ENCODE measurements around the gene UVRAG. TPM values are rescaled to one million over a fixed set of nuclear protein-coding genes. Genes with fewer than 3 reads are reported as not detected.
"Not testable (repeated sequence)": the region's sequence is repeated elsewhere in the genome, so short reads cannot be mapped to it uniquely, and the experiment has no call there.

The UVRAG gene
- total RNA-seq, 1 donor = 28.2 TPM

- H2AFZ ChIP-seq (ENCODE audit: low read length) = no peak overlapping the region
Measured at GRCh38 chr11:76076749-76077148, 261.7 kb downstream of the UVRAG start.

DNA sequence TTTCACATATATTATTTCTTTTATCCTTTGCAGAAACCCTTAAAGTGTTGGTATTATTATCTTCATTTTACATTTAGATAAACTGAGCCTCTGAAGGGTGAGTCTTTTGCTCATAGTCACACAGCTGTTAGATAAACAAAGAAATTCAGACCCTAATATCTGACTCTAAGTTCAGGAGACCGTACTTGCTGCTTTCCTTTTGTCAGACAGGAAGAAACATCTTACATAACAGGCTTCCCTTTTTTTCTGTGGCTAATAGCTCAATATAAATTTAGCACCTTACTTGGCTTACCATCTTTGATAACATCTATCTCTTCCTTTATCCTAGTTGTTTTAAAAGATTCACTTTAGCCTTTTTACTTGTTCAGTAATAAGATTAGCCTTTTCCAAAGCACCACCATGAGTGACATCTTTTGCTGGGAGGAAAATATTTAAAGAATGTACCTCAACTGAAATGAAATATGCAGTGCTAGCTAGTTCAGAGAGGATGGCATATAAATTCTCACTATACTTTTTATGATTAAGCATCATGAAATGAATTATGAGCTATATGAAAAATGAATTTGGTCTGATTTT, 262.7 kb downstream of the UVRAG start:
- H3K27ac ChIP-seq (ENCODE audit: low read depth, low read length) = no peak overlapping the region
- peak; percentile 46 for DNase-seq (ENCODE audit: insufficient read length, low spot score, missing footprints)

More at GRCh38 chr11:76076749-76077148, 261.7 kb downstream of the UVRAG start:
- Histone ChIP-seq H3K27me3 (ENCODE audit: insufficient read depth, low read length) (no peaks in the 10 kb centered on the region), H3K36me3 (ENCODE audit: insufficient read depth, low read length) (no peaks in the 10 kb centered on the region), H3K4me1 (ENCODE audit: insufficient read depth, low read length) (peaks cover 36% of the 10 kb centered on the region), H4K20me1 (ENCODE audit: insufficient read depth, low read length) (no peaks in the 10 kb centered on the region), H3K4me2 (ENCODE audit: insufficient read depth, low read length) (no peak overlapping the region), H3K9me3 (ENCODE audit: low read depth, low read length) (no peaks in the 10 kb centered on the region), H3K27ac (ENCODE audit: low read depth, low read length) (no peak overlapping the region), H3K4me3 (ENCODE audit: insufficient read depth, low read length) (no peak overlapping the region), H3K79me2 (ENCODE audit: insufficient read depth, low read length) (no peaks in the 10 kb centered on the region)
- no peak for DNase-seq (ENCODE audit: insufficient read length, low spot score, missing footprints)
- TF ChIP-seq, protein P1, sequence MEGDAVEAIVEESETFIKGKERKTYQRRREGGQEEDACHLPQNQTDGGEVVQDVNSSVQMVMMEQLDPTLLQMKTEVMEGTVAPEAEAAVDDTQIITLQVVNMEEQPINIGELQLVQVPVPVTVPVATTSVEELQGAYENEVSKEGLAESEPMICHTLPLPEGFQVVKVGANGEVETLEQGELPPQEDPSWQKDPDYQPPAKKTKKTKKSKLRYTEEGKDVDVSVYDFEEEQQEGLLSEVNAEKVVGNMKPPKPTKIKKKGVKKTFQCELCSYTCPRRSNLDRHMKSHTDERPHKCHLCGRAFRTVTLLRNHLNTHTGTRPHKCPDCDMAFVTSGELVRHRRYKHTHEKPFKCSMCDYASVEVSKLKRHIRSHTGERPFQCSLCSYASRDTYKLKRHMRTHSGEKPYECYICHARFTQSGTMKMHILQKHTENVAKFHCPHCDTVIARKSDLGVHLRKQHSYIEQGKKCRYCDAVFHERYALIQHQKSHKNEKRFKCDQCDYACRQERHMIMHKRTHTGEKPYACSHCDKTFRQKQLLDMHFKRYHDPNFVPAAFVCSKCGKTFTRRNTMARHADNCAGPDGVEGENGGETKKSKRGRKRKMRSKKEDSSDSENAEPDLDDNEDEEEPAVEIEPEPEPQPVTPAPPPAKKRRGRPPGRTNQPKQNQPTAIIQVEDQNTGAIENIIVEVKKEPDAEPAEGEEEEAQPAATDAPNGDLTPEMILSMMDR (IDR thresholded peaks at IDR 0.05; ENCODE audit: extremely low read depth, low read depth, low read length) = no peak

DNA sequence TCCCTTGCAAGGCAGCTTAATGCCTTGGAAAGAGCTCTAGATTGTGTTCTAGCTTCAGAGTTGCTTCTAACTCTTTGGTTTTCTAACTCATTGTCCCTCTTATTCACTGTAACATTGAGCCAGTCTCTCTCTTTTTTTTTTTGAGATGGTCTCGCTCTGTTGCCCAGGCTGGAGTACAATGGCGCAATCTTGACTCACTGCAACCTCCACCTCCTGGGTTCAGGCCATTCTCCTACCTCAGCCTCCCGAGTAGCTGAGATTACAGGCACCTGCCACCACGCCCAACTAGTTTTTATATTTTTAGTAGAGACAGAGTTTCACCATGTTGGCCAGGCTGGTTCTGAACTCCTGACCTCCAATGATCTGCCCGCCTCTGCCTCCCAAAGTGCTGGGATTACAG, 266.1 kb downstream of the UVRAG start:
- not testable (repeated sequence) for H3K27me3 ChIP-seq (ENCODE audit: insufficient read depth, low read length); H3K4me2 ChIP-seq (ENCODE audit: insufficient read depth, low read length); H2AFZ ChIP-seq (ENCODE audit: low read length); H3K79me2 ChIP-seq (ENCODE audit: insufficient read depth, low read length); DNase-seq (ENCODE audit: insufficient read length, low spot score, missing footprints); H3K9me3 ChIP-seq (ENCODE audit: low read depth, low read length); H4K20me1 ChIP-seq (ENCODE audit: insufficient read depth, low read length); H3K36me3 ChIP-seq (ENCODE audit: insufficient read depth, low read length); H3K27ac ChIP-seq (ENCODE audit: low read depth, low read length); H3K4me3 ChIP-seq (ENCODE audit: insufficient read depth, low read length)
- H3K4me1 ChIP-seq (ENCODE audit: insufficient read depth, low read length) = peaks cover 15% of the 10 kb centered on the region

More for the DNA sequence above, 262.7 kb downstream of the UVRAG start:
- Histone ChIP-seq H3K79me2 (ENCODE audit: insufficient read depth, low read length) (no peaks in the 10 kb centered on the region), H3K4me1 (ENCODE audit: insufficient read depth, low read length) (peaks cover 36% of the 10 kb centered on the region), H3K9me3 (ENCODE audit: low read depth, low read length) (no peaks in the 10 kb centered on the region), H2AFZ (ENCODE audit: low read length) (no peak overlapping the region), H3K27me3 (ENCODE audit: insufficient read depth, low read length) (no peaks in the 10 kb centered on the region), H3K4me3 (ENCODE audit: insufficient read depth, low read length) (no peak overlapping the region), H3K36me3 (ENCODE audit: insufficient read depth, low read length) (no peaks in the 10 kb centered on the region), H4K20me1 (ENCODE audit: insufficient read depth, low read length) (no peaks in the 10 kb centered on the region), H3K4me2 (ENCODE audit: insufficient read depth, low read length) (peak overlapping the region; percentile 35)
- TF ChIP-seq, protein P1 (IDR thresholded peaks at IDR 0.05; ENCODE audit: extremely low read depth, low read depth, low read length) = no peak

GRCh38 chr11:76083563-76084451, 268.8 kb downstream of the UVRAG start:
- no peak overlapping the region for H3K4me2 ChIP-seq (ENCODE audit: insufficient read depth, low read length)
- no peak for DNase-seq (ENCODE audit: insufficient read length, low spot score, missing footprints)

More at GRCh38 chr11:76083563-76084451, 268.8 kb downstream of the UVRAG start:
- H3K9me3 ChIP-seq (ENCODE audit: low read depth, low read length) = no peaks in the 10 kb centered on the region
- no peak overlapping the region for H2AFZ ChIP-seq (ENCODE audit: low read length)
- no peaks in the 10 kb centered on the region for H3K36me3 ChIP-seq (ENCODE audit: insufficient read depth, low read length)
- no peaks in the 10 kb centered on the region for H3K27me3 ChIP-seq (ENCODE audit: insufficient read depth, low read length)
- H3K4me3 ChIP-seq (ENCODE audit: insufficient read depth, low read length) = no peak overlapping the region
- no peaks in the 10 kb centered on the region for H3K79me2 ChIP-seq (ENCODE audit: insufficient read depth, low read length)
- TF ChIP-seq, protein P1 (IDR thresholded peaks at IDR 0.05; ENCODE audit: extremely low read depth, low read depth, low read length) = no peak
- no peak overlapping the region for H3K27ac ChIP-seq (ENCODE audit: low read depth, low read length)
- H3K4me1 ChIP-seq (ENCODE audit: insufficient read depth, low read length) = peaks cover 28% of the 10 kb centered on the region
- H4K20me1 ChIP-seq (ENCODE audit: insufficient read depth, low read length) = peaks cover 4% of the 10 kb centered on the region

All from osteoblast (primary cell).